OCI-LY3 (cell line): ENCODE results near the gene TRIM7.

Experiments used
- H2AFZ ChIP-seq: fragments of 200-600, 300-600 bp; shearing (Covaris generic); 2 replicates; pipeline ENCODE4 v1.6.0; 2014; ENCODE audit warnings: antibody characterized with exemption, low read depth, low read length
- H3K27ac ChIP-seq: fragments of 200-600, 300-600 bp; sonication (generic); 2 replicates; pipeline ENCODE4 v1.5.1; 2014; ENCODE audit warnings: mild to moderate bottlenecking, low read length, moderate library complexity, mixed read lengths
- H3K27me3 ChIP-seq: fragments of 200-600, 300-600 bp; sonication (generic); 2 replicates; pipeline ENCODE4 v1.6.1; 2014; ENCODE audit warnings: low read depth, low read length, mixed read lengths
- H3K36me3 ChIP-seq: fragments of 200-600, 300-600 bp; sonication (generic); replicated peaks from 2 replicates; pipeline ENCODE3; 2014; ENCODE audit warnings: low read depth, low read length, mixed read lengths
- H3K4me1 ChIP-seq: fragments of 300-600, 200-600 bp; sonication (generic); 2 replicates; pipeline ENCODE4 v1.6.1; 2014; ENCODE audit warnings: low read length, mixed read lengths
- H3K4me2 ChIP-seq: fragments of 200-600, 300-600 bp; sonication (generic); 2 replicates; pipeline ENCODE4 v1.6.1; 2014; ENCODE audit warnings: low read length, mixed read lengths
- H3K4me3 ChIP-seq: fragments of 300-600, 200-600 bp; sonication (generic); 2 replicates; pipeline ENCODE4 v1.5.1; 2014; ENCODE audit warnings: antibody characterized with exemption, mild to moderate bottlenecking, low read length, moderate library complexity
- H3K79me2 ChIP-seq: fragments of 300-600, 200-600 bp; shearing (Covaris generic); 2 replicates; pipeline ENCODE4 v1.6.1; 2014; ENCODE audit warnings: mild to moderate bottlenecking, low read length, mixed read lengths
- H3K9ac ChIP-seq: fragments of 300-600, 200-600 bp; shearing (Covaris generic); 2 replicates; pipeline ENCODE4 v1.6.0; 2014; ENCODE audit warnings: mild to moderate bottlenecking, low read length, moderate library complexity
- H3K9me3 ChIP-seq: fragments of 200-600, 300-600 bp; shearing (Covaris generic); 2 replicates; pipeline ENCODE4 v1.6.1; 2014; ENCODE audit warnings: low read length, mixed read lengths; ENCODE audit not compliant: insufficient read depth
- H4K20me1 ChIP-seq: fragments of 200-600, 300-600 bp; sonication (generic); 2 replicates; pipeline ENCODE4 v1.6.1; 2016; ENCODE audit warnings: low read length, mixed read lengths; ENCODE audit not compliant: insufficient read depth
- CTCF ChIP-seq: fragments of 200-600, 300-600 bp; sonication (generic); IDR thresholded peaks from 2 replicates; pipeline ENCODE4 v1.5.1; 2014; ENCODE audit warnings: antibody characterized with exemption, low read length, low read depth
- EZH2phosphoT487 ChIP-seq: fragments of 200-600 bp; shearing (Covaris generic); IDR thresholded peaks from 2 replicates; pipeline ENCODE4 v1.6.1; 2018; ENCODE audit warnings: antibody characterized with exemption, mixed run types, low read depth

TRIM7 gene

GRCh38 chr5:181145133-181145532 lies 59.9 kb downstream of the TRIM7 start:
- Histone ChIP-seq H3K9me3 (peaks cover 14% of the 10 kb centered on the region), H3K9ac (no peak overlapping the region), H3K27ac (no peak overlapping the region), H3K27me3 (no peaks in the 10 kb centered on the region), H3K36me3 (no peaks in the 10 kb centered on the region), H3K4me1 (peaks cover 30% of the 10 kb centered on the region), H4K20me1 (no peaks in the 10 kb centered on the region), H3K79me2 (no peaks in the 10 kb centered on the region), H3K4me3 (no peak overlapping the region), H3K4me2 (no peak overlapping the region), H2AFZ (no peak overlapping the region)
- no peak for TF ChIP-seq CTCF
- TF ChIP-seq EZH2phosphoT487, result no peak
